Loucy (cell line): ENCODE results near the gene SBK3.
"Not testable (repeated sequence)": the region's sequence is repeated elsewhere in the genome, so short reads cannot be mapped to it uniquely, and the experiment has no call there.

ENCODE experiments used
- H2AFZ ChIP-seq: fragments of 200-600 bp; sonication (generic); 2 replicates; pipeline ENCODE4 v1.6.0; 2016; ENCODE audit warnings: antibody characterized with exemption, mild to moderate bottlenecking, low read length, moderate library complexity
- H3F3A ChIP-seq: fragments of 200-600 bp; 2 replicates; pipeline ENCODE4 v1.6.0; 2016; ENCODE audit warnings: antibody characterized with exemption, low read depth, mild to moderate bottlenecking
- H3K27me3 ChIP-seq: fragments of 200-600 bp; sonication (generic); 2 replicates; pipeline ENCODE4 v1.6.1; 2014; ENCODE audit warnings: low read length, mild to moderate bottlenecking; ENCODE audit not compliant: insufficient read depth, poor library complexity, severe bottlenecking
- H3K36me3 ChIP-seq: fragments of 200-600 bp; sonication (generic); 2 replicates; pipeline ENCODE4 v1.6.1; 2016; ENCODE audit warnings: low read length; ENCODE audit not compliant: insufficient read depth
- H3K4me1 ChIP-seq: fragments of 200-600 bp; sonication (generic); 2 replicates; pipeline ENCODE4 v1.5.1; 2014; ENCODE audit warnings: low read length, mild to moderate bottlenecking; ENCODE audit not compliant: insufficient read depth, poor library complexity, severe bottlenecking
- H3K4me2 ChIP-seq: fragments of 200-600 bp; sonication (generic); 2 replicates; pipeline ENCODE4 v1.6.0; 2014; ENCODE audit warnings: antibody characterized with exemption, low read length, low read depth, mild to moderate bottlenecking; ENCODE audit not compliant: poor library complexity, severe bottlenecking
- H3K4me3 ChIP-seq: fragments of 200-600 bp; sonication (generic); 2 replicates; pipeline ENCODE4 v1.5.1; 2014; ENCODE audit warnings: low read length, mild to moderate bottlenecking, mixed read lengths; ENCODE audit not compliant: poor library complexity, severe bottlenecking
- H3K79me2 ChIP-seq: fragments of 200-600 bp; sonication (generic); 2 replicates; pipeline ENCODE4 v1.6.1; 2014; ENCODE audit warnings: low read length; ENCODE audit not compliant: insufficient read depth
- H3K9ac ChIP-seq: fragments of 200-600 bp; sonication (generic); 2 replicates; pipeline ENCODE4 v1.6.0; 2014; ENCODE audit warnings: mild to moderate bottlenecking, low read depth, low read length, moderate library complexity; ENCODE audit not compliant: poor library complexity, severe bottlenecking
- H3K9me2 ChIP-seq: fragments of 200-600 bp; sonication (generic); replicated peaks from 2 replicates; pipeline ENCODE4 v1.6.1; 2016; ENCODE audit warnings: low read depth, low read length, mixed read lengths
- H3K9me3 ChIP-seq: fragments of 200-600 bp; sonication (generic); 2 replicates; pipeline ENCODE4 v1.6.1; 2014; ENCODE audit warnings: mild to moderate bottlenecking, antibody characterized with exemption, low read length, low read depth; ENCODE audit not compliant: insufficient read depth
- H4K20me1 ChIP-seq: fragments of 200-600 bp; sonication (generic); 2 replicates; pipeline ENCODE4 v1.6.0; 2014; ENCODE audit warnings: antibody characterized with exemption, low read length, mild to moderate bottlenecking; ENCODE audit not compliant: insufficient read depth, poor library complexity, severe bottlenecking
- EZH2phosphoT487 ChIP-seq: fragments of 200-600 bp; IDR thresholded peaks from 2 replicates; pipeline ENCODE4 v1.6.1; 2018; ENCODE audit warnings: antibody characterized with exemption, mild to moderate bottlenecking, moderate library complexity, borderline replicate concordance
- TF ChIP-seq, protein P1 (sequence below): fragments of 200-600 bp; sonication (generic); conservative IDR thresholded peaks from 2 replicates; pipeline ENCODE4 v1.5.1; 2014; ENCODE audit warnings: mild to moderate bottlenecking, antibody characterized with exemption, low read length

Gene SBK3

DNA sequence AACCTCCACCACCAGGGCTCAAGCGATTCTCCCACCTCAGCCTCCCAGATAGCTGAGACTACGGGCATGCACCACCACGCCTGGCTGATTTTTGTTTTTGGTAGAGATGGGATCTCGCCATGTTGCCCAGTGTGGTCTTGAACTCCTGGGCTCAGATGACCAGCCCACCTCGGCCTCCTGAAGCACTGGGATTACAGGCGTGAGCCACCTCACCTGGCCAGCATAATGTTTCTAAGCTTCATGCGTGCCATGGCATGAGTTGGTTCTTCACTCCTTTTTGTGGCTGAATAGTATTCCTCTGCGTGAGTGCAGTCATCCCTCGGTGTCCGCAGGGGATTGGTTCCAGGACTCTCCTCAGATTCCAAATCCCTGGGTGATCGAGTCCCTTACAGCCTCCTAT is 39.5 kb upstream of the SBK3 start:
- no peak overlapping the region for H3K4me3 ChIP-seq
- no peaks in the 10 kb centered on the region for H3K27me3 ChIP-seq
- no peaks in the 10 kb centered on the region for H3K9me2 ChIP-seq
- H3K4me1 ChIP-seq: peaks cover 24% of the 10 kb centered on the region
- H3K36me3 ChIP-seq: no peaks in the 10 kb centered on the region
- no peak overlapping the region for H3K9ac ChIP-seq
- TF ChIP-seq, protein P1, sequence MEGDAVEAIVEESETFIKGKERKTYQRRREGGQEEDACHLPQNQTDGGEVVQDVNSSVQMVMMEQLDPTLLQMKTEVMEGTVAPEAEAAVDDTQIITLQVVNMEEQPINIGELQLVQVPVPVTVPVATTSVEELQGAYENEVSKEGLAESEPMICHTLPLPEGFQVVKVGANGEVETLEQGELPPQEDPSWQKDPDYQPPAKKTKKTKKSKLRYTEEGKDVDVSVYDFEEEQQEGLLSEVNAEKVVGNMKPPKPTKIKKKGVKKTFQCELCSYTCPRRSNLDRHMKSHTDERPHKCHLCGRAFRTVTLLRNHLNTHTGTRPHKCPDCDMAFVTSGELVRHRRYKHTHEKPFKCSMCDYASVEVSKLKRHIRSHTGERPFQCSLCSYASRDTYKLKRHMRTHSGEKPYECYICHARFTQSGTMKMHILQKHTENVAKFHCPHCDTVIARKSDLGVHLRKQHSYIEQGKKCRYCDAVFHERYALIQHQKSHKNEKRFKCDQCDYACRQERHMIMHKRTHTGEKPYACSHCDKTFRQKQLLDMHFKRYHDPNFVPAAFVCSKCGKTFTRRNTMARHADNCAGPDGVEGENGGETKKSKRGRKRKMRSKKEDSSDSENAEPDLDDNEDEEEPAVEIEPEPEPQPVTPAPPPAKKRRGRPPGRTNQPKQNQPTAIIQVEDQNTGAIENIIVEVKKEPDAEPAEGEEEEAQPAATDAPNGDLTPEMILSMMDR: no peak
- no peaks in the 10 kb centered on the region for H4K20me1 ChIP-seq
- H3K9me3 ChIP-seq: no peaks in the 10 kb centered on the region
- no peak overlapping the region for H3K4me2 ChIP-seq
- peaks cover 15% of the 10 kb centered on the region for H3K79me2 ChIP-seq
- no peak overlapping the region for H2AFZ ChIP-seq
- peaks cover 11% of the 10 kb centered on the region; the same call in 1 of the 2 replicates for H3F3A ChIP-seq

DNA sequence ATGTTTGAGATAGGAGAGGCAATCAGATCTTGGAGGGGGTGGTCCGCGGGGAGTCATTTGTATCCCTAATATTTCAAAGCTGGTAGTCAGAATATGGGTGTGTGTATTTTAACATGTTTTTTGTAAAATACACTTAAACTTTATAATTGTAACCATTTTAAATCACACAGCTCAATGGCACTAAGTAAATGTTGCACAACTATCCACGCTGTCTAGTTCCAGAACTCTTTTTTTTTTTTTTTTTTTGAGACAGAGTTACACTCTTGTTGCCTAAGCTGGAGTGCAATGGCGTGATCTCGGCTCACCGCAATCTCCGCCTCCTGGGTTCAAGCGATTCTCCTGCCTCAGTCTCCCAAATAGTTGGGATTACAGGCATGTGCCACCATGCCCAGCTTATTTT is 38.6 kb upstream of the SBK3 start:
- H3K4me2 ChIP-seq, H3K9me3 ChIP-seq, H4K20me1 ChIP-seq, H3K27me3 ChIP-seq, H3K9ac ChIP-seq, H3K36me3 ChIP-seq, H3K4me3 ChIP-seq, H2AFZ ChIP-seq, H3K9me2 ChIP-seq: not testable (repeated sequence)
- peaks cover 24% of the 10 kb centered on the region for H3K79me2 ChIP-seq
- peaks cover 11% of the 10 kb centered on the region; the same call in 1 of the 2 replicates for H3F3A ChIP-seq
- H3K4me1 ChIP-seq: peaks cover 24% of the 10 kb centered on the region

DNA sequence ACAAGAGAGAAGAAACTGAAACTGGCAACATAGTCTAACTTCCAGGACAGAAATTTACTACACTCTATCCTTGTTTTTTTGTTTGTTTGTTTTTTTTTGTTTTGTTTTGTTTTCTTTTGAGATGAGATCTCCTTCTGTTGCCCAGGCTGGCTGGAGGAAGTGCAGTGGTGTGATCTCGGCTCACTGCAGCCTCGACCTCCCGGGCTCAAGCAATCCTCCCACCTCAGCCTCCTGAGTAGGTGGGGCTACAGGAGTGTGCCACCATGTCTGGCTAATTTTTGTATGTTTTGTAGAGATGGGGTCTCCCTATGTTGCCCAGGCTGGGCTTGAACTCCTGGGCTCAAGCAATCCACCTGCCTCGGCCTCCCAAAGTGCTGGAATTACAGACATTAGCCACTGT is 36.9 kb upstream of the SBK3 start:
- peaks cover 28% of the 10 kb centered on the region for H3K79me2 ChIP-seq
- H4K20me1 ChIP-seq, H3K27me3 ChIP-seq, H3K36me3 ChIP-seq, H3K4me2 ChIP-seq, H3K4me3 ChIP-seq, H3K9me3 ChIP-seq, H3K9me2 ChIP-seq, H2AFZ ChIP-seq, H3K9ac ChIP-seq: not testable (repeated sequence)
- peaks cover 24% of the 10 kb centered on the region for H3K4me1 ChIP-seq
- H3F3A ChIP-seq: peaks cover 11% of the 10 kb centered on the region; the same call in 1 of the 2 replicates

DNA sequence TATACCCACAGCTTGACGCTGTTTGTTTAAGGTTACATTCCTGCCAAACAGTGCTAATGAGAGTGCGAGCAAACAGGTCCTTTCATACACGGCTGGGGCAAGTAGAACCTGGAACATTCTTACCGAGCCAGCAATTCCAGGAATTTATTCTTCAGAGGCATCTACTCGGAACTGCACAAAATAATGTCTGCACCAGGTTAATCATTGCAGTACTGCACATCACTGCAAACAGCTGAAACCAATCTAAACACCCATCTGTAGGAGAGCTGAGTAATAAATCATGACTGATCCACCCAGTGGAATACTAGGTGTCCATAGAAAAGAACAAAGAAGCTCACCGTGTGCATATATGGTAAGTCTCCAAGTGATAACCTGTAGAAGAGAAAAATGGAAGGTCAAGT is 36.5 kb upstream of the SBK3 start:
- no peak overlapping the region for H3K4me2 ChIP-seq
- peaks cover 4% of the 10 kb centered on the region for H4K20me1 ChIP-seq
- no peaks in the 10 kb centered on the region for H3K9me2 ChIP-seq
- no peaks in the 10 kb centered on the region for H3K27me3 ChIP-seq
- peaks cover 28% of the 10 kb centered on the region for H3K79me2 ChIP-seq
- no peak overlapping the region for H3K9ac ChIP-seq
- no peak for TF ChIP-seq EZH2phosphoT487
- TF ChIP-seq, protein P1: no peak
- no peaks in the 10 kb centered on the region for H3K9me3 ChIP-seq
- H3F3A ChIP-seq: peaks cover 11% of the 10 kb centered on the region; the same call in 1 of the 2 replicates
- H2AFZ ChIP-seq: no peak overlapping the region
- no peak overlapping the region for H3K4me3 ChIP-seq
- H3K4me1 ChIP-seq: peaks cover 20% of the 10 kb centered on the region
- H3K36me3 ChIP-seq: peaks cover 5% of the 10 kb centered on the region; the same call in 1 of the 2 replicates
